ENCODE results near the gene MORN1.

Gene MORN1

GRCh38 chr1:2344121-2344681 is 47.2 kb downstream of the MORN1 start:
- H3K27me3 ChIP-seq (ENCODE audit: insufficient read depth, poor library complexity, severe bottlenecking), result no peaks in the 10 kb centered on the region
- no peak overlapping the region for H3K27ac ChIP-seq (replicated peaks)
- no peak for DNase-seq (ENCODE audit: low read depth in 1 of 2, low spot score in 1 of 2)
- H3K4me3 ChIP-seq (replicated peaks; ENCODE audit: insufficient read depth, low read length), result no peak overlapping the region
- no peak for TF ChIP-seq CTCF (IDR thresholded peaks at IDR 0.05; ENCODE audit: insufficient read depth, low read length)
- TF ChIP-seq GABPA (IDR thresholded peaks at IDR 0.05; ENCODE audit: low read depth), result no peak
- TF ChIP-seq POLR2AphosphoS5 (IDR thresholded peaks at IDR 0.05; ENCODE audit: low read depth), result no peak
- no peak for TF ChIP-seq REST (IDR thresholded peaks at IDR 0.05; ENCODE audit: insufficient replicate concordance, low read depth)
- TF ChIP-seq SPI1 (IDR thresholded peaks at IDR 0.05; ENCODE audit: borderline replicate concordance, low read depth), result no peak

- H3K27ac ChIP-seq (replicated peaks), result no peak overlapping the region
- TF ChIP-seq SPI1 (IDR thresholded peaks at IDR 0.05; ENCODE audit: borderline replicate concordance, low read depth) (no peak), POLR2AphosphoS5 (IDR thresholded peaks at IDR 0.05; ENCODE audit: low read depth) (no peak), CTCF (IDR thresholded peaks at IDR 0.05; ENCODE audit: insufficient read depth, low read length) (no peak), REST (IDR thresholded peaks at IDR 0.05; ENCODE audit: insufficient replicate concordance, low read depth) (no peak), GABPA (IDR thresholded peaks at IDR 0.05; ENCODE audit: low read depth) (no peak)
- DNase-seq (ENCODE audit: low read depth in 1 of 2, low spot score in 1 of 2), result no peak
- H3K27me3 ChIP-seq (ENCODE audit: insufficient read depth, poor library complexity, severe bottlenecking), result no peaks in the 10 kb centered on the region
- H3K4me3 ChIP-seq (replicated peaks; ENCODE audit: insufficient read depth, low read length), result no peak overlapping the region
Measured at GRCh38 chr1:2343023-2343935, 48.1 kb downstream of the MORN1 start.

GRCh38 chr1:2342384-2343022 is 48.9 kb downstream of the MORN1 start:
- DNase-seq (ENCODE audit: low read depth in 1 of 2, low spot score in 1 of 2), result no peak
- Histone ChIP-seq H3K4me3 (replicated peaks; ENCODE audit: insufficient read depth, low read length) (no peak overlapping the region), H3K27ac (replicated peaks) (no peak overlapping the region), H3K27me3 (ENCODE audit: insufficient read depth, poor library complexity, severe bottlenecking) (no peaks in the 10 kb centered on the region)
- TF ChIP-seq CTCF (IDR thresholded peaks at IDR 0.05; ENCODE audit: insufficient read depth, low read length), result no peak
- TF ChIP-seq POLR2AphosphoS5 (IDR thresholded peaks at IDR 0.05; ENCODE audit: low read depth), result no peak
- no peak for TF ChIP-seq REST (IDR thresholded peaks at IDR 0.05; ENCODE audit: insufficient replicate concordance, low read depth)
- TF ChIP-seq GABPA (IDR thresholded peaks at IDR 0.05; ENCODE audit: low read depth), result no peak
- no peak for TF ChIP-seq SPI1 (IDR thresholded peaks at IDR 0.05; ENCODE audit: borderline replicate concordance, low read depth)

All from HL-60 (cell line).